Neuronal stem cell (in vitro differentiated cells): ENCODE results near the gene PAPSS2. TPM values are rescaled to one million over a fixed set of nuclear protein-coding genes. Genes with fewer than 3 reads are reported as not detected.
"Not testable (repeated sequence)": the region's sequence is repeated elsewhere in the genome, so short reads cannot be mapped to it uniquely, and the experiment has no call there.

Experiments
- DNase-seq: peaks from one replicate; pipeline ENCODE4 v3.0.0-alpha.2; 2013; ENCODE audit warnings: low spot score
- H2AFZ ChIP-seq: one replicate; pipeline ENCODE4 v1.6.1; 2013; ENCODE audit warnings: mild to moderate bottlenecking, low read length, inconsistent platforms
- H2AK5ac ChIP-seq: 2 replicates; pipeline ENCODE4 v1.6.1; 2013; ENCODE audit warnings: low read depth, mild to moderate bottlenecking, inconsistent platforms, low read length, moderate library complexity, mixed read lengths
- H2BK120ac ChIP-seq: 2 replicates; pipeline ENCODE4 v1.6.1; 2013; ENCODE audit warnings: low read depth, mild to moderate bottlenecking, inconsistent platforms, low read length, moderate library complexity, mixed read lengths
- H2BK12ac ChIP-seq: one replicate; pipeline ENCODE4 v1.6.1; 2013; ENCODE audit warnings: low read length, inconsistent platforms
- H2BK15ac ChIP-seq: 2 replicates; pipeline ENCODE4 v1.6.1; 2013; ENCODE audit warnings: mild to moderate bottlenecking, low read length, inconsistent platforms, mixed read lengths
- H2BK5ac ChIP-seq: one replicate; pipeline ENCODE4 v1.6.1; 2013; ENCODE audit warnings: inconsistent platforms, mild to moderate bottlenecking, low read length, moderate library complexity
- H3K14ac ChIP-seq: one replicate; pipeline ENCODE4 v1.6.1; 2013; ENCODE audit warnings: low read length, inconsistent platforms
- H3K18ac ChIP-seq: 2 replicates; pipeline ENCODE4 v1.6.1; 2013; ENCODE audit warnings: low read length, inconsistent platforms
- H3K23ac ChIP-seq: 2 replicates; pipeline ENCODE4 v1.6.1; 2013; ENCODE audit warnings: low read depth, mild to moderate bottlenecking, mixed read lengths, low read length, inconsistent platforms; ENCODE audit not compliant: poor library complexity
- H3K27ac ChIP-seq: replicated peaks from 3 replicates; pipeline ENCODE4 v1.5.1; 2013; ENCODE audit warnings: low read length, inconsistent platforms
- H3K27me3 ChIP-seq, 3 experiments: 2 replicates each; pipeline ENCODE4 v1.6.1; 2013; ENCODE audit warnings: low read length in 3 of 3, mild to moderate bottlenecking in 2 of 3, inconsistent platforms in 1 of 3, low read depth in 1 of 3, mixed read lengths in 1 of 3, moderate library complexity in 1 of 3; ENCODE audit not compliant: control insufficient read depth in 3 of 3, insufficient read depth in 3 of 3
- H3K36me3 ChIP-seq, 2 donors: replicated peaks in 1 of 2; 2 replicates each; pipeline ENCODE4 v1.6.1; 2013; ENCODE audit warnings: low read length in 2 of 2; ENCODE audit not compliant: control insufficient read depth in 2 of 2, insufficient read depth in 2 of 2
- H3K4ac ChIP-seq: 2 replicates; pipeline ENCODE4 v1.6.1; 2013; ENCODE audit warnings: inconsistent platforms, mild to moderate bottlenecking, low read length, moderate library complexity
- H3K4me1 ChIP-seq, 2 donors: 1 replicate in 1 of 2; 2 replicates in 1 of 2; pipeline ENCODE4 v1.6.1; 2013; ENCODE audit warnings: low read length in 2 of 2, low read depth in 1 of 2; ENCODE audit not compliant: control insufficient read depth in 2 of 2, insufficient read depth in 1 of 2
- H3K4me2 ChIP-seq: one replicate; pipeline ENCODE4 v1.6.1; 2013; ENCODE audit warnings: mild to moderate bottlenecking, low read length, inconsistent platforms; ENCODE audit not compliant: insufficient read depth, poor library complexity, severe bottlenecking
- H3K4me3 ChIP-seq, 2 donors: 2 replicates each; pipeline ENCODE4 v1.5.1; 2013; ENCODE audit warnings: low read length in 2 of 2, mild to moderate bottlenecking in 2 of 2, inconsistent platforms in 1 of 2, moderate library complexity in 1 of 2
- H3K79me1 ChIP-seq: one replicate; pipeline ENCODE4 v1.6.1; 2013; ENCODE audit warnings: low read depth, mild to moderate bottlenecking, inconsistent platforms, low read length, moderate library complexity
- H3K9ac ChIP-seq: one replicate; pipeline ENCODE4 v1.6.1; 2013; ENCODE audit warnings: mild to moderate bottlenecking, low read depth, low read length, inconsistent platforms; ENCODE audit not compliant: poor library complexity
- H3K9me3 ChIP-seq, 2 donors: replicated peaks in 1 of 2; 2 replicates each; pipeline versions ENCODE3 to v1.6.1; 2013; ENCODE audit warnings: low read length in 2 of 2, mild to moderate bottlenecking in 2 of 2, inconsistent platforms in 1 of 2, low read depth in 1 of 2, mixed read lengths in 1 of 2, moderate library complexity in 1 of 2; ENCODE audit not compliant: control insufficient read depth in 2 of 2, insufficient read depth in 1 of 2
- H4K8ac ChIP-seq: one replicate; pipeline ENCODE4 v1.6.1; 2013; ENCODE audit warnings: low read depth, mild to moderate bottlenecking, inconsistent platforms, low read length, moderate library complexity
- H4K91ac ChIP-seq: one replicate; pipeline ENCODE4 v1.6.1; 2013; ENCODE audit warnings: low read length, low read depth, mild to moderate bottlenecking, inconsistent platforms; ENCODE audit not compliant: poor library complexity
- WGBS, 2 donors: extraction: QIAGEN DNeasy Blood & Tissue Kit; methylation state at CpG; one replicate each; pipeline ENCODE4 v1.1.7; 2013; ENCODE audit warnings: missing lambda C conversion rate in 2 of 2, mixed read lengths in 1 of 2; ENCODE audit not compliant: insufficient read length in 2 of 2, insufficient replicate concordance in 1 of 2; ENCODE audit errors: extremely low coverage in 2 of 2; 5-methylcytosine and 5-hydroxymethylcytosine counted together
- polyA plus RNA-seq, 2 experiments: library from polyadenylated mRNA; stranded (reverse); fragments of 200-250 nt; gene quantifications; one replicate each; pipeline ENCODE4 v1.2.3, GENCODE V29; 2013

The PAPSS2 gene
- polyA plus RNA-seq (2013, experiment 1 of 2) = 1.1 TPM
- polyA plus RNA-seq (2013, experiment 2 of 2) = 1.3 TPM

- H4K8ac ChIP-seq = no peak within 1 kb of the TSS
- H4K91ac ChIP-seq = no peak within 1 kb of the TSS
- H3K4ac ChIP-seq = no peak within 1 kb of the TSS
- no peaks in the 10 kb centered on the region for H3K9me3 ChIP-seq
- peaks cover 4 to 5% of the 10 kb centered on the region in 2 donors for H3K4me1 ChIP-seq
- peak within 1 kb of the TSS; percentile 42 to 83 for H3K4me3 ChIP-seq
- peak within 1 kb of the TSS; percentile 35 for H3K23ac ChIP-seq
- no peak within 1 kb of the TSS for H3K27ac ChIP-seq
- H3K27me3 ChIP-seq = peaks cover 0 to 45% (median 19%) of the 10 kb centered on the region in 3 experiments
- no peak within 1 kb of the TSS for H2BK12ac ChIP-seq
- H3K9ac ChIP-seq = peak within 1 kb of the TSS; percentile 50
- H3K4me2 ChIP-seq = peak within 1 kb of the TSS; percentile 72
- H3K79me1 ChIP-seq = no peaks in the 10 kb centered on the region
- no peaks in the 10 kb centered on the region for H3K36me3 ChIP-seq
- peak within 1 kb of the TSS; percentile 78 for H2BK120ac ChIP-seq
- no peak within 1 kb of the TSS for H2BK15ac ChIP-seq
- no CpG with 5 or more reads among the region's 82 CpGs for WGBS, 2 donors
- H2AK5ac ChIP-seq = no peak within 1 kb of the TSS
- peak; percentile 48 for DNase-seq
- H2BK5ac ChIP-seq = no peak within 1 kb of the TSS
- no peak within 1 kb of the TSS for H3K14ac ChIP-seq
- peak within 1 kb of the TSS; percentile 97 for H2AFZ ChIP-seq
- H3K18ac ChIP-seq = peak within 1 kb of the TSS; percentile 94
Observed at GRCh38 chr10:87659571-87660483, at the start of gene PAPSS2. PAPSS2 (plus strand) TSS chr10:87659878; CDS start chr10:87659982, 104 bp downstream.

- WGBS, 2 donors = no CpG with 5 or more reads among the region's 2 CpGs
- not testable (repeated sequence) for H2BK120ac ChIP-seq, H4K91ac ChIP-seq, H3K27me3 ChIP-seq, H3K36me3 ChIP-seq, H2BK15ac ChIP-seq, H3K23ac ChIP-seq, H3K27ac ChIP-seq, H2BK5ac ChIP-seq, H3K9ac ChIP-seq, H2BK12ac ChIP-seq, H3K9me3 ChIP-seq, H4K8ac ChIP-seq, H3K14ac ChIP-seq, DNase-seq, H2AFZ ChIP-seq, H3K4me3 ChIP-seq, H3K79me1 ChIP-seq, H3K4me2 ChIP-seq, H3K4ac ChIP-seq, H3K18ac ChIP-seq, H2AK5ac ChIP-seq
- peaks cover 0 to 13% of the 10 kb centered on the region in 2 donors for H3K4me1 ChIP-seq
Observed at GRCh38 chr10:87611341-87611740, 48.3 kb upstream of the PAPSS2 start.

- Histone ChIP-seq H4K91ac (no peak overlapping the region), H3K18ac (no peak overlapping the region), H3K4ac (no peak overlapping the region), H2BK12ac (no peak overlapping the region), H2BK15ac (no peak overlapping the region), H2BK5ac (no peak overlapping the region), H3K14ac (no peak overlapping the region), H3K4me1 (peaks cover 0 to 11% of the 10 kb centered on the region in 2 donors), H3K4me2 (no peak overlapping the region), H2AFZ (no peak overlapping the region), H3K4me3 (no peak overlapping the region), H3K23ac (no peak overlapping the region), H3K9ac (no peak overlapping the region), H3K27me3 (peaks cover 0 to 7% (median 0%) of the 10 kb centered on the region in 3 experiments), H3K27ac (no peak overlapping the region), H2AK5ac (no peak overlapping the region), H2BK120ac (no peak overlapping the region), H3K9me3 (peaks cover 0 to 2% of the 10 kb centered on the region in 2 donors), H4K8ac (no peak overlapping the region), H3K36me3 (no peaks in the 10 kb centered on the region), H3K79me1 (no peaks in the 10 kb centered on the region)
- no CpG with 5 or more reads among the region's 2 CpGs for WGBS, 2 donors
- DNase-seq = no peak
Observed at GRCh38 chr10:87612115-87612514, 47.6 kb upstream of the PAPSS2 start.

DNA sequence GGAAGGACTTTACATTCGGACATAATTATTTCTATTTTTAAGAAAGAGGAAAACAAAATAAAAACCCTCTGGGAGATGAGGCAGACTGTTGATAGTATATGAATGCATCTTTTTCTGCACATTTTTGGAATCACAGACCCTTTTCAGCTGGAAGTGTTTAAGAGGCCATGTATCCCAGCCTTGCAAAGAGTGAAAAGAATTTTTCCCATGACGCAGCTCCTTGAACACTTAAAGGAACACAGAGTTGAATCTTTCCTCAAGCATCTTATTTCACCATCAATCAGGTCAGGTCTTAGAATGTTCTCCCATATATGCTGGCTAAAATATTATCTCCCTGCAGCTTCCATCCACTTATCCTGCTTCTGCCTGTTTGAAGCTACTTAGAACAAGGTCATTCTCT lies 45.9 kb upstream of the PAPSS2 start:
- H3K4me3 ChIP-seq = no peak overlapping the region
- no peak overlapping the region for H2BK120ac ChIP-seq
- H2BK12ac ChIP-seq = no peak overlapping the region
- DNase-seq = no peak
- H2BK5ac ChIP-seq = no peak overlapping the region
- H4K91ac ChIP-seq = no peak overlapping the region
- no peak overlapping the region for H2AK5ac ChIP-seq
- no peak overlapping the region for H3K14ac ChIP-seq
- WGBS, 2 donors = no CpG with 5 or more reads among the region's 2 CpGs
- H3K18ac ChIP-seq = no peak overlapping the region
- H2BK15ac ChIP-seq = no peak overlapping the region
- H4K8ac ChIP-seq = no peak overlapping the region
- H2AFZ ChIP-seq = no peak overlapping the region
- no peak overlapping the region for H3K23ac ChIP-seq
- H3K79me1 ChIP-seq = no peaks in the 10 kb centered on the region
- H3K36me3 ChIP-seq = no peaks in the 10 kb centered on the region
- H3K4me1 ChIP-seq = peaks cover 3 to 4% of the 10 kb centered on the region in 2 donors
- H3K4ac ChIP-seq = no peak overlapping the region
- no peak overlapping the region for H3K27ac ChIP-seq
- H3K9me3 ChIP-seq = peaks cover 0 to 2% of the 10 kb centered on the region in 2 donors
- H3K9ac ChIP-seq = no peak overlapping the region
- peaks cover 0 to 15% (median 0%) of the 10 kb centered on the region in 3 experiments for H3K27me3 ChIP-seq
- H3K4me2 ChIP-seq = no peak overlapping the region
